Activated CD4-positive, alpha-beta memory T cell treated with anti-CD3 and anti-CD28 coated beads, Interleukin-2, amount 10 ng/mL, durations not matched to agents 7 days and 5 days (primary cell): ENCODE measurements around the gene IFT122. TPM values are rescaled to one million over a fixed set of nuclear protein-coding genes. Genes with fewer than 3 reads are reported as not detected.
"Not testable (repeated sequence)": the region's sequence is repeated elsewhere in the genome, so short reads cannot be mapped to it uniquely, and the experiment has no call there.

Experiments used
- CTCF ChIA-PET: fragments of 350-600 bp; sonication (Branson Sonifier 250); formaldehyde crosslinking; loops from one replicate; lab custom pipeline; 2021; ENCODE audit warnings: antibody characterized with exemption, inconsistent platforms; lab: Charles Lee
- POLR2A ChIA-PET: fragments of 350-600 bp; sonication (Branson Sonifier 250); formaldehyde crosslinking; loops from one replicate; lab custom pipeline; 2021; ENCODE audit warnings: antibody characterized with exemption; lab: Charles Lee
- DNase-seq: peaks from one replicate; pipeline ENCODE4 v3.0.0-alpha.2; 2020
- H3K27ac Mint-ChIP-seq: one replicate; pipeline ENCODE4 v1.8.0; 2021; ENCODE audit warnings: mild to moderate bottlenecking, mixed read lengths
- H3K27me3 Mint-ChIP-seq: one replicate; pipeline ENCODE4 v1.8.0; 2021; ENCODE audit warnings: mixed read lengths
- H3K36me3 Mint-ChIP-seq: one replicate; pipeline ENCODE4 v1.8.0; 2021; ENCODE audit warnings: low read depth, mixed read lengths
- H3K4me1 Mint-ChIP-seq: one replicate; pipeline ENCODE4 v1.8.0; 2021; ENCODE audit warnings: mixed read lengths
- H3K4me3 Mint-ChIP-seq: one replicate; pipeline ENCODE4 v1.8.0; 2021; ENCODE audit warnings: mild to moderate bottlenecking, mixed read lengths
- H3K9me3 Mint-ChIP-seq: one replicate; pipeline ENCODE4 v1.8.0; 2021; ENCODE audit warnings: mixed read lengths
- total RNA-seq, 2 experiments: library from RNA; stranded (reverse); gene quantifications; one replicate each; pipeline ENCODE4 v1.2.3, GENCODE V29; 2021

IFT122 gene
- total RNA-seq, 2 experiments from 2014 or later = 22.6 to 22.8 TPM

DNA sequence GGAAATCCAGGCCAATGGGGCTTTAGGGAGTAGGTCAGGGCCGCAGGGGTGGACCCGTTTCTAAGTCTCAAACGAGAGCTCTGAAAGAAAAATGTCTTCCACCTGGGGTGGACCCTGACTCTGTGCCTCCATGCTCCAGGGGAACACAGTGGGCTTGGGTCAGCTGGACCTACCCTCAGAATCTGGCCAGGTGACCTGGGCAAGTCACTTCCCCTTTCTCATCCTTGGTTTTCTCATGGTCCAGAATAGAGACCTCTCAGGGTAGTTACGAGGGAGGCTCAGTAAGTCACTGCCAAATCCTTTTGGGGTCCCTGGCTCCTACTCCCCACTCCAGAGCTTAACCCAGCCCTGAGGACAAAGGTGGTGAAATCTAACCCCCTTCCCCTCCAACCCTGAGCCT is 37.4 kb upstream of the IFT122 start:
- POLR2A ChIA-PET = interaction anchor here (1.4 kb wide), 1 partner anchor 20 kb away, joined by 3 read pairs; no protein-coding TSS in a partner anchor
- peaks cover 21% of the 10 kb centered on the region for H3K4me1 Mint-ChIP-seq

GRCh38 chr3:129403450-129403849 is 36.6 kb upstream of the IFT122 start:
- no peaks in the 10 kb centered on the region for H3K9me3 Mint-ChIP-seq
- ChIA-PET CTCF (no interaction called here), POLR2A (interaction anchor here (1.4 kb wide), 1 partner anchor 20 kb away, joined by 3 read pairs; no protein-coding TSS in a partner anchor)
- peaks cover 14% of the 10 kb centered on the region for H3K4me1 Mint-ChIP-seq
- no peaks in the 10 kb centered on the region for H3K27me3 Mint-ChIP-seq
- H3K36me3 Mint-ChIP-seq = peaks cover 2% of the 10 kb centered on the region
- H3K27ac Mint-ChIP-seq = no peak overlapping the region
- no peak overlapping the region for H3K4me3 Mint-ChIP-seq
- DNase-seq = no peak

More for the DNA sequence above, 37.4 kb upstream of the IFT122 start:
- Mint-ChIP-seq H3K27ac (no peak overlapping the region), H3K36me3 (peaks cover 3% of the 10 kb centered on the region), H3K4me3 (no peak overlapping the region), H3K27me3 (no peaks in the 10 kb centered on the region), H3K9me3 (no peaks in the 10 kb centered on the region)
- CTCF ChIA-PET = no interaction called here
- DNase-seq = no peak

- ChIA-PET POLR2A (interaction anchor here (1.3 to 1.4 kb wide), 2 partner anchors 19 to 87 kb away, joined by 3 read pairs; no protein-coding TSS in a partner anchor), CTCF (no interaction called here)
- no peaks in the 10 kb centered on the region for H3K9me3 Mint-ChIP-seq
- peaks cover 10% of the 10 kb centered on the region for H3K4me1 Mint-ChIP-seq
- H3K4me3 Mint-ChIP-seq = no peak overlapping the region
- H3K27ac Mint-ChIP-seq = no peak overlapping the region
- DNase-seq = no peak
- no peaks in the 10 kb centered on the region for H3K27me3 Mint-ChIP-seq
- no peaks in the 10 kb centered on the region for H3K36me3 Mint-ChIP-seq
Observed at GRCh38 chr3:129404130-129404529, 35.9 kb upstream of the IFT122 start.

DNA sequence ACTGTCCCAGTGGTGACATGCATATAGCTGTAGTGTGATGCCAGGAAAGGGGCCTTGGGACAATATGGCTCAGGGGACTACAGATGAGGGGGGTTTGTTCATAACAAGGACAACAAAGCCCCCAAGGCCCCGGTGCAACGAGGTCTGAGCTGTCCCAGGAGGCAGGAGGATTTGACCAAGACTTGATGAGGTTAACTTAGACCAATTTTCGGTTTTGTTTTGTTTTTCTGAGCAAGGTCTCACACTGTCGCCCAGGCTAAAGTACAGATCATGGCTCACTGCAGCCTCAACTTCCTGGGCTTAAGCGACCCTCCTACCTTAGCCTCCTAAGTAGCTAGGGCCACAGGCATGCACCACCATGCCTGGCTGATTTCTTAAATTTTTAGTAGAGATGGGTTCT is 35.4 kb upstream of the IFT122 start:
- Mint-ChIP-seq H3K27me3 (no peaks in the 10 kb centered on the region), H3K36me3 (no peaks in the 10 kb centered on the region), H3K4me3 (no peak overlapping the region), H3K4me1 (peaks cover 6% of the 10 kb centered on the region), H3K27ac (no peak overlapping the region), H3K9me3 (no peaks in the 10 kb centered on the region)
- no peak for DNase-seq
- CTCF ChIA-PET = no interaction called here
- POLR2A ChIA-PET = interaction anchor here (1.3 to 2.3 kb wide), 2 partner anchors 36 to 88 kb away, joined by 3 to 6 read pairs; partner anchors contain the start of genes IFT122 and MBD4

GRCh38 chr3:129409541-129409940 is 30.5 kb upstream of the IFT122 start:
- Mint-ChIP-seq H3K9me3 (no peaks in the 10 kb centered on the region), H3K27me3 (peaks cover 4% of the 10 kb centered on the region), H3K4me1 (no peaks in the 10 kb centered on the region), H3K27ac (no peak overlapping the region), H3K36me3 (no peaks in the 10 kb centered on the region), H3K4me3 (no peak overlapping the region)
- CTCF ChIA-PET = interaction anchor here (3.5 kb wide), 1 partner anchor 11 kb away, joined by 22 read pairs; no protein-coding TSS in a partner anchor
- POLR2A ChIA-PET = interaction anchor here (0.7 to 1.6 kb wide), 4 partner anchors 10 to 31 kb away, joined by 3 to 5 read pairs (median 4); partner anchors contain the start of gene IFT122
- no peak for DNase-seq

DNA sequence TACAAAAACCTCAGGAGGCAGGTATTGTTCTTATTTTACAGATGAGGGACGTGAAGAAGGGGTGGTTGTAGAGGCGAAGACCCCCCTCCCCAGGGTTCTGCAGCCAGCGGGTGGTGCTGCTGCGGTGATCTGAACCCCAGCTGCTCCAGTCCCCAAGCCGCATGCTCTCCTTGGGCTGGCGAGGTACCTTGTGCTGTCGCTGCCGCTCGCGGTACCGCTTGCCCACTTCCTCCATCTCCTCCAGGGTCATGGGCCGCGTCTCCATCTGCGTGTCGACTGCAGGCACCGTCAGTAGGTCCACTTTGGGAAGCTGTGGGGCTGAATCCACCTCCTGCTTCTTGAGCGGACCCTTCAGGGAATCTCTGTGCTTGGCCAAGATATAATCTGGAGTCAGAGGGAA is 29.1 kb upstream of the IFT122 start:
- Mint-ChIP-seq H3K4me3 (no peak overlapping the region), H3K4me1 (no peaks in the 10 kb centered on the region), H3K27ac (no peak overlapping the region), H3K9me3 (no peaks in the 10 kb centered on the region), H3K36me3 (no peaks in the 10 kb centered on the region), H3K27me3 (peaks cover 4% of the 10 kb centered on the region)
- DNase-seq = no peak
- ChIA-PET POLR2A (interaction anchor here (1.1 to 1.6 kb wide), 2 partner anchors 11 to 28 kb away, joined by 3 to 4 read pairs; no protein-coding TSS in a partner anchor), CTCF (interaction anchor here (0.8 to 3.5 kb wide), 2 partner anchors 12 to 441 kb away, joined by 3 to 22 read pairs; no protein-coding TSS in a partner anchor)

DNA sequence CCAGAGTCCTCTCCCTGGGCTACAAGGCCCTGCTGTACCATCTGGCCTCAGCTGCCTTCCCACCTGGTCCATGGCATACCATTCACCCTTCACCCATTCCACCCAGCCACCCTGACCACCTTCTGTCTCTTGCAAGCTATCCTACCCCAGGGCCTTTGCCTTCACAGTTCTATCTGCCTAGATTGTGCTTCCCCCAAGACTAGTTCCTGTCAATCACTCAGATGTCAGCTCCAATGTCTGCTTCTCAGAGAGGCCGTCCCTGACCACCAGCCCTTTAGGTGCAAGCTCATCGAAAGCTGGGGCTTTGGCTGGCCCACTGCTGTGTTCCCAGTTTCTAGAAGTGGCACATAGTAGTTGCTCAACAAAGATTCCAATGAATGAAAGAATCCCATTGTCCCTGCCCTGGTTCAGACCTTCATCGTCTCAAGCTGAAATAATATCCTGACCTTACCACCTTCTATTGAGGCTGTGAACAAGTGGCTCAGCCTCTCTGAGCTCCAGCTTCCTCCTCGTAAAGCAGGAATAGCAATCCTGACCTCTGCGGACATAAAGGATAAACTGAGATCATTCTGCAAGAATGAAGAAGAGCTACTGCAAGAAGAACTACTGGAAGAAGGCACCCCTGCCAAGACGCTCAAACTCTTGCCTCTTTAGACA is 27.4 kb upstream of the IFT122 start:
- Mint-ChIP-seq H3K4me3 (no peak overlapping the region), H3K27me3 (peaks cover 4% of the 10 kb centered on the region), H3K9me3 (no peaks in the 10 kb centered on the region), H3K27ac (no peak overlapping the region), H3K36me3 (no peaks in the 10 kb centered on the region), H3K4me1 (no peaks in the 10 kb centered on the region)
- ChIA-PET POLR2A (interaction anchor here (1.0 kb wide), 1 partner anchor 15 kb away, joined by 3 read pairs; no protein-coding TSS in a partner anchor), CTCF (interaction anchor here (2.1 kb wide), 1 partner anchor 12 kb away, joined by 5 read pairs; no protein-coding TSS in a partner anchor)
- DNase-seq = no peak

- H3K36me3 Mint-ChIP-seq, H3K27ac Mint-ChIP-seq, H3K4me3 Mint-ChIP-seq, H3K4me1 Mint-ChIP-seq, DNase-seq, H3K27me3 Mint-ChIP-seq, H3K9me3 Mint-ChIP-seq: not testable (repeated sequence)
- ChIA-PET CTCF (interaction anchor here (2.1 kb wide), 1 partner anchor 13 kb away, joined by 5 read pairs; no protein-coding TSS in a partner anchor), POLR2A (interaction anchor here (1.0 to 1.1 kb wide), 2 partner anchors 8 to 15 kb away, joined by 3 read pairs; no protein-coding TSS in a partner anchor)
Observed at GRCh38 chr3:129413238-129413637, 26.8 kb upstream of the IFT122 start.

DNA sequence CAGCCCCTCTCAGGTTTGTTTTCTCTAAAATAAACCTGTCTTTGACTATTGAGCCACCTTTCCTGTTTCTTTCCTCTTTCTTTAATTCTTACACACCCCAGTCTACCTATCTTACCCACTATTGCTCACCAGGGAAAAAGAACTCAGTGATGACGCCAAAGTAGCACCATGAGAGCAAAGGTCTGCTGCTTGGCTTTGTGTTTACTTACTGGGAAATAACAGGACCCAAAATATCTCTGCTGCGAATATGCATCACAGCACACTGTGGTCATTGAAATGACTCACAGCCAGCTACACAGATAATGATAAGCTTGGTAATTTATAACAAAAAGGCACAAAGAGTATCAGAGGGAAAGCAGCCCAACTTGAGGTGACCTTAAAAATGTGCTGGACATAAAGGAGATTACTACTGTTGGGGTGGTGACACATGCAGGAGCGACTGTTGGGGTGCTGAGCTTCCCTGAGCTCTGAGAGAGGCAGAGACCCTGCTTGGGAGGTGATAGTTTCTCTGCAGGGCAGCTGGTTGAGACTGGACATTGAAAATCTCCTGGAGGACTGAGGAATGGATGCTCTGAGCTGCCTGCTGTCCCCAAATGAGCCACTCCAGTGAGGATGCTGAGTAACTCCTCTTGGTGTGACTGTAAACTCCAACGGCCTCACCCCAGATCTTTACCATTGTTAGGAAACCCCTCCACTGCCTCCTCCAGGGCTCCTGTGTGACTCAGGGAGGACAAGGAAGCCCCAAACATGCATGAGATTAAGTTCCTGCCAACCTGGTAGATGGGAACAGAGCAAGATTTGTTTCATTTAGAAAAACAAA is 26.1 kb upstream of the IFT122 start:
- Mint-ChIP-seq H3K4me3 (no peak overlapping the region), H3K27ac (no peak overlapping the region), H3K27me3 (peaks cover 4% of the 10 kb centered on the region), H3K36me3 (no peaks in the 10 kb centered on the region), H3K4me1 (no peaks in the 10 kb centered on the region), H3K9me3 (no peaks in the 10 kb centered on the region)
- CTCF ChIA-PET = interaction anchor here (0.6 to 2.1 kb wide), 2 partner anchors 13 to 14 kb away, joined by 3 to 5 read pairs; no protein-coding TSS in a partner anchor
- POLR2A ChIA-PET = interaction anchor here (1.1 kb wide), 1 partner anchor 8 kb away, joined by 3 read pairs; no protein-coding TSS in a partner anchor
- DNase-seq = no peak

DNA sequence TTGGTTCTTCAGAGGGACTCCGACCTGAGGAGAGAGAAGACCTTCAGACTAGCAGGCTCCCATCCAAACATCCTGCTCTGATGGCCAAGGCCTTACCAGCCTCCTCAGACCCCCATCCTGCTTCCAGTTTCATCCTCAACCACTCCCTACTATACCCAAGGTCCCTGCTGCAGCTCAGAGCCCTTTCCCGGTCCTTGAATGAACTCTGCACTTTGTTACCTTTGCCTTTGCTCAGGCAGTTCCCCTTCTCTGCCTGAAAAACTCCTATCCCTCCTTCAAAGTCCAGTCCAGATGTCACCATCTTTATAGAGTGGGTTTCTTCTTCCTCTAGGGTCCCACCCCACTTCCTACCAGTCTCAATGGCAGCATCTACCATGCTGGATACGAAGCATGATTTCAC is 24.6 kb upstream of the IFT122 start:
- Mint-ChIP-seq H3K27ac (no peak overlapping the region), H3K36me3 (no peaks in the 10 kb centered on the region), H3K4me3 (no peak overlapping the region), H3K4me1 (no peaks in the 10 kb centered on the region), H3K9me3 (no peaks in the 10 kb centered on the region), H3K27me3 (peaks cover 4% of the 10 kb centered on the region)
- DNase-seq = no peak
- ChIA-PET POLR2A (no interaction called here), CTCF (no interaction called here)

DNA sequence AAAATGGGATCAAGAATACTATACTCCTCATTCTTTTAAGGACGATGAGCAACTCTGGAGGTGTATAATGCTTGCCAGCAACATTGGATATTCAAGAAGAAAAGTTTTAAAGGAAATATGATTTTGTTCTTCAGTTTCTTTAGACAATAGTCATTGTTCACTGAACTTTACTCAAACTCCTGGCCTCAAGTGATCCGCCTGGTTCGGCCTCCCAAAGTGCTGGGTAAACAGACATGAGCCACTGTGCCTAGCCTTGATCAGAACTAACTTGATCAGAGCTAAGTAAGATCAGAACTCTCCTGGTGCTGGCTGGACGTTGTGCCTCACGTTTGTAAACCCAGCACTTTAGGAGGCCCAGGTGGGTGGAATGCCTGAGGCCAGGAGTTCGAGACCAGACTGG is 24.2 kb upstream of the IFT122 start:
- ChIA-PET CTCF (interaction anchor here (1.1 kb wide), 1 partner anchor 16 kb away, joined by 3 read pairs; no protein-coding TSS in a partner anchor), POLR2A (no interaction called here)
- Mint-ChIP-seq H3K9me3 (no peaks in the 10 kb centered on the region), H3K4me3 (no peak overlapping the region), H3K27me3 (peaks cover 4% of the 10 kb centered on the region), H3K4me1 (no peaks in the 10 kb centered on the region), H3K36me3 (no peaks in the 10 kb centered on the region), H3K27ac (no peak overlapping the region)
- DNase-seq = no peak

DNA sequence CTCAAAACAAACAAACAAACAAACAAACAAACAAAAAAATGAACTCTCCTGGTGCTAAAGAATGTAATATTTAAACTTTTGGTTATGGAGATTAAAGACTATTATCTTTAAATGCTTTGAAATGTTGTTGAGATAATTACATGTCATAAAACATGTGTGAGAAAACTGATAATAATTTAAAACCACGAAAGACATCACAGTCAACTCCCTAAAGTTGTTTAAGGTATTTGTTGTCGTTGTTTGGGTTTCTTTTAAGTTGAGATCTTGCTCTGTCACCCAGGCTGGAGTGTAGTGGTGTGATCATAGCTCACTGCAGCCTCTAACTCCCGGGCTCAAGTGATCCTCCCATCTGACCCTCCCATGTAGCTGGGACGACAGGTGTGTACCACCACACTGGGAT is 23.6 kb upstream of the IFT122 start:
- Mint-ChIP-seq H3K4me1 (no peaks in the 10 kb centered on the region), H3K4me3 (no peak overlapping the region), H3K36me3 (no peaks in the 10 kb centered on the region), H3K27me3 (peaks cover 4% of the 10 kb centered on the region), H3K9me3 (no peaks in the 10 kb centered on the region), H3K27ac (no peak overlapping the region)
- DNase-seq = no peak
- ChIA-PET POLR2A (no interaction called here), CTCF (interaction anchor here (1.1 kb wide), 1 partner anchor 17 kb away, joined by 3 read pairs; no protein-coding TSS in a partner anchor)
